Measurements from ENCODE around the gene CDC42EP5.
"Not testable (repeated sequence)": the region's sequence is repeated elsewhere in the genome, so short reads cannot be mapped to it uniquely, and the experiment has no call there.

Gene CDC42EP5

GRCh38 chr19:54473071-54473891 is at the start of gene CDC42EP5:
TSS of gene CDC42EP5 (minus strand) at chr19:54473296. CDS start at chr19:54465547, 7,749 bp downstream.
- DNase-seq, result no peak

GRCh38 chr19:54521860-54522513 is 48.9 kb upstream of the CDC42EP5 start:
- no peak for DNase-seq

GRCh38 chr19:54521022-54521859 is 48.1 kb upstream of the CDC42EP5 start:
- DNase-seq, result no peak

- no peak for DNase-seq
Observed at GRCh38 chr19:54518844-54519243, 45.7 kb upstream of the CDC42EP5 start.

GRCh38 chr19:54517483-54517882 is 44.4 kb upstream of the CDC42EP5 start:
- DNase-seq, result peak; percentile 15

- DNase-seq, result no peak
Observed at GRCh38 chr19:54515156-54515555, 42.1 kb upstream of the CDC42EP5 start.

- DNase-seq, result not testable (repeated sequence)
Observed at GRCh38 chr19:54509200-54509940, 36.3 kb upstream of the CDC42EP5 start.

- DNase-seq, result not testable (repeated sequence)
Observed at GRCh38 chr19:54508487-54508886, 35.4 kb upstream of the CDC42EP5 start.

- DNase-seq, result no peak
Observed at GRCh38 chr19:54507824-54508223, 34.7 kb upstream of the CDC42EP5 start.

- not testable (repeated sequence) for DNase-seq
Observed at GRCh38 chr19:54507038-54507717, 34.1 kb upstream of the CDC42EP5 start.

GRCh38 chr19:54506079-54506478 is 33.0 kb upstream of the CDC42EP5 start:
- DNase-seq, result no peak

- DNase-seq, result not testable (repeated sequence)
Observed at GRCh38 chr19:54505542-54505941, 32.4 kb upstream of the CDC42EP5 start.

GRCh38 chr19:54502518-54503048 is 29.5 kb upstream of the CDC42EP5 start, which contains the start of gene LAIR2:
TSS of gene LAIR2 (plus strand) at chr19:54502831. CDS start at chr19:54502919, 88 bp downstream.
- DNase-seq, result no peak

- not testable (repeated sequence) for DNase-seq
Observed at GRCh38 chr19:54498451-54498772, 25.3 kb upstream of the CDC42EP5 start.

GRCh38 chr19:54497747-54498450 is 24.8 kb upstream of the CDC42EP5 start:
- DNase-seq, result not testable (repeated sequence)

GRCh38 chr19:54495284-54495683 is 22.2 kb upstream of the CDC42EP5 start:
- DNase-seq, result not testable (repeated sequence)

- DNase-seq, result no peak
Observed at GRCh38 chr19:54493967-54494585, 21.0 kb upstream of the CDC42EP5 start.

GRCh38 chr19:54493056-54493455 is 20.0 kb upstream of the CDC42EP5 start:
- not testable (repeated sequence) for DNase-seq

- no peak for DNase-seq
Observed at GRCh38 chr19:54492568-54492967, 19.5 kb upstream of the CDC42EP5 start.

GRCh38 chr19:54489766-54490165 is 16.7 kb upstream of the CDC42EP5 start:
- no peak for DNase-seq
